D721Med (cell line): ENCODE results near the gene CDNF.

Experiments
- DNase-seq: peaks from one replicate; pipeline ENCODE4 v3.0.0; 2011; ENCODE audit warnings: low spot score; ENCODE audit not compliant: insufficient read length
- FAIRE-seq: peaks from 2 replicates; lab custom pipeline; 2011; peaks lifted over from hg19 to GRCh38; lab: Jason Lieb, UNC
- CTCF ChIP-seq: IDR thresholded peaks from 2 replicates; pipeline ENCODE4 v1.5.1; 2012; ENCODE audit warnings: mild to moderate bottlenecking, control low read depth; ENCODE audit not compliant: insufficient read depth; ENCODE audit errors: missing control alignments

Gene CDNF

GRCh38 chr10:14838582-14839304 lies 906 bp upstream of the CDNF start:
- no peak for FAIRE-seq

DNA sequence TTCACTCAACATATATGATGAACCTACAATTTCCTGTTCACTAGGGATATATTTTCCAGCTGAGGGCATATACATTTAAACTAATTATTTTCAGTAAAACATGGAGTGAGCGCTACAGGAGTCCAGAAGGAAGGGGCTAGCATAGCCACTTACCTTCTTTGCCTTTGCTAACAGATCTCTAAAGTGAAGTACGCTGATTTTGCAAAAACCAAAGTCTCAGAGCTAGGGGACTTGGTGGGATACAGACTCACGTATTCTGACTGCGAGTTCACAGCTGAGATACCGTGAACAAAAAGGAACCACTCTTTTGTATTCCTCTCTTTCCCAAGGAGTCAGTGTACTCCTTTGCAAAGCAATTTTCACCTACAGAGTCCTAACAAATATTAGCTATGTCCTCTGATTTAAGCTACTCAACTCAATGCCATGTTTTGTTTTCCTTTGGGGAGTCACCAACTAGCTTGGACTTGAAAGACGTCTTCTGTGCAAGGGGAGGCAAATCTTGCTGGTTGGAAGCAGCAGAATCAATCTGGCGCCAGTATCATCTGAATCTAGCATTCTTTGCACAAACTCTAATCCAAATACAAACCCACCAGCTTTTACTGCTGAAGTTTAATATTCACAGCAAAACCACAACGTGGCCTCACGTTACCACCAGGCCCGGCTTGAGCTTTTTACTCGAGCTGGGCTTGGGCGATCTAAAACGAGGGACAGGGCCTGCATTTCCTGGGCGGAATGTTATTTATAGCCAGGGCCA lies 657 bp downstream of the CDNF start:
- DNase-seq (no peak), FAIRE-seq (no peak)
- TF ChIP-seq CTCF: no peak

More at GRCh38 chr10:14838582-14839304, 906 bp upstream of the CDNF start:
- TF ChIP-seq CTCF: no peak
- DNase-seq: no peak

- TF ChIP-seq CTCF: no peak
- DNase-seq (no peak), FAIRE-seq (no peak)
Measured at GRCh38 chr10:14836208-14836607, 1.6 kb downstream of the CDNF start.

GRCh38 chr10:14833106-14833505 lies 4.7 kb downstream of the CDNF start:
- DNase-seq (no peak), FAIRE-seq (no peak)
- TF ChIP-seq CTCF: no peak

DNA sequence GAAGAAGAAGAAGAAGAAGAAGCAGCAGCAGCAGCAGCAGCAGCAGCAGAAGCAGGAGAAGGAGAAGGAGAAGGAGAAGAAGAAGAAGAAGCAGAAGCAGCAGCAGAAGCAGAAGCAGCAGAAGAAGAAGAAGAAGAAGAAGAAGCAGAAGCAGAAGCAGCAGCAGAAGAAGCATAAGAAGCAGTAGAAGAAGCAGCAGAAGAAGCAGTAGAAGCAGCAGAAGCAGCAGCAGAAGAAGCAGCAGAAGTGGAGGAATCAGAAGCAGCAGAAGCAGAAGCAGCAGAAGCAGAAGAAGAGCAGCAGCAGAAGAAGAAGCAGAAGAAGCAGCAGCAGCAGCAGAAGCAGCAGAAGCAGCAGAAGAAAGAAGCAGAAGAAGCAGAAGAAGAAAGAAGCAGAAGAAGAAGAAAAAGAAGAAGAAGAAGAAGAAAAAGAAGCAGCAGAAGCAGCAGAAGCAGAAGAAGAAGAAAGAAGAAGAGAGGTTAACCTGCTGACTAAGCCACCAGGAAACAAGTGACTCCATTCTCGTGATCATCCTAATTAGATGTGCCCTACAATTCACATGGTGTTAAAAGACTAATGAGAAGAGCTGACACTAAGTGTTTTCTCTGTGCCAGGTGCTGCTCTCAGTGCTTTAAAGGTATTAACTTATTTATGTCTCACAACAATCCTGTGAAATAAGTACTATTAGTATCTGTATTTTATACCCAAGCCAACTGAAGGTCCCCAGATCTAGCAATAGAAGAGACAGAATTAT lies 11.6 kb downstream of the CDNF start:
- no peak for FAIRE-seq
- no peak for TF ChIP-seq CTCF
- DNase-seq: no peak

DNA sequence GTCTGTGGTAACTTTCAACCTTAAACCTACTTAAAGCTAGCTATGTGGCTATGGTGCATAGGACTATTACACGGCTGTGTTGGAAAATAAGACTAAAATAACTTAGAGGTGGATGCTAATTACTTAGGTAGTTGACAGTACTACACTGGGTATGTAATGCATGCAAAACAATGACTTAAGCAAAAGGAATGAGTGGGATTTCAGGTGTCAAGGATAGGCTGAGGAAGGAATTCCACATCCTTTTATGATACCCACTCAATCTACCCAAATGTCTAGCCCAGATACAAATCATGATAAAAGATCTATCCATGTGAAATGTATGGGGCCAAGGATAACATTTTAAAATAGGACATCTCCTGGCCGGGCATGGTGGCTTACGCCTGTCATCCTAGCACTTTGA lies 13.9 kb downstream of the CDNF start:
- TF ChIP-seq CTCF: no peak
- no peak for FAIRE-seq
- DNase-seq: no peak
